Activated naive CD8-positive, alpha-beta T cell (primary cell): Measurements from ENCODE around the gene LYPLA2.

Experiments
- H3K27ac Mint-ChIP-seq: one replicate; pipeline ENCODE4 v1.8.0; 2021; ENCODE audit warnings: mixed read lengths
- H3K27me3 Mint-ChIP-seq: one replicate; pipeline ENCODE4 v1.8.0; 2021; ENCODE audit warnings: mixed read lengths
- H3K36me3 Mint-ChIP-seq: one replicate; pipeline ENCODE4 v1.8.0; 2021; ENCODE audit warnings: mixed read lengths
- H3K4me1 Mint-ChIP-seq: one replicate; pipeline ENCODE4 v1.8.0; 2021; ENCODE audit warnings: low read depth, mixed read lengths
- H3K4me3 Mint-ChIP-seq: one replicate; pipeline ENCODE4 v1.8.0; 2021; ENCODE audit warnings: mild to moderate bottlenecking, mixed read lengths
- H3K9me3 Mint-ChIP-seq: one replicate; pipeline ENCODE4 v1.8.0; 2021; ENCODE audit warnings: low read depth, mixed read lengths

Gene LYPLA2

GRCh38 chr1:23790696-23791515 lies at the start of gene LYPLA2:
TSS of gene LYPLA2 (plus strand) at chr1:23791145. CDS start at chr1:23792683, 1,538 bp downstream.
- Mint-ChIP-seq H3K27ac (peak within 1 kb of the TSS; percentile 93), H3K4me1 (peaks cover 19% of the 10 kb centered on the region), H3K9me3 (no peaks in the 10 kb centered on the region), H3K27me3 (no peaks in the 10 kb centered on the region), H3K36me3 (peaks cover 5% of the 10 kb centered on the region), H3K4me3 (peak within 1 kb of the TSS; percentile 99)

GRCh38 chr1:23741609-23742008 lies 49.3 kb upstream of the LYPLA2 start:
- Mint-ChIP-seq H3K9me3 (no peaks in the 10 kb centered on the region), H3K27ac (no peak overlapping the region), H3K27me3 (no peaks in the 10 kb centered on the region), H3K4me3 (peak overlapping the region; percentile 93), H3K36me3 (no peaks in the 10 kb centered on the region), H3K4me1 (peaks cover 31% of the 10 kb centered on the region)

GRCh38 chr1:23742670-23743286 lies 48.2 kb upstream of the LYPLA2 start:
- H3K36me3 Mint-ChIP-seq: no peaks in the 10 kb centered on the region
- H3K27ac Mint-ChIP-seq: peak overlapping the region; percentile 93
- no peaks in the 10 kb centered on the region for H3K9me3 Mint-ChIP-seq
- peak overlapping the region; percentile 93 for H3K4me3 Mint-ChIP-seq
- no peaks in the 10 kb centered on the region for H3K27me3 Mint-ChIP-seq
- peaks cover 43% of the 10 kb centered on the region for H3K4me1 Mint-ChIP-seq

- Mint-ChIP-seq H3K4me3 (peak within 1 kb of the TSS; percentile 94), H3K36me3 (no peaks in the 10 kb centered on the region), H3K4me1 (peaks cover 50% of the 10 kb centered on the region)
Measured at GRCh38 chr1:23743287-23744152, 47.4 kb upstream of the LYPLA2 start, which contains the start of gene ELOA. TSS of gene ELOA (plus strand) at chr1:23743471. CDS start at chr1:23743504, 33 bp downstream.

GRCh38 chr1:23745515-23745914 lies 45.4 kb upstream of the LYPLA2 start:
- Mint-ChIP-seq H3K4me1 (peaks cover 58% of the 10 kb centered on the region), H3K36me3 (no peaks in the 10 kb centered on the region)

More at GRCh38 chr1:23743287-23744152, 47.4 kb upstream of the LYPLA2 start, which contains the start of gene ELOA:
- no peaks in the 10 kb centered on the region for H3K27me3 Mint-ChIP-seq
- H3K9me3 Mint-ChIP-seq: no peaks in the 10 kb centered on the region
- H3K27ac Mint-ChIP-seq: peak within 1 kb of the TSS; percentile 93

GRCh38 chr1:23748016-23748415 lies 42.9 kb upstream of the LYPLA2 start:
- Mint-ChIP-seq H3K4me3 (no peak overlapping the region), H3K9me3 (no peaks in the 10 kb centered on the region), H3K27me3 (no peaks in the 10 kb centered on the region), H3K27ac (peak overlapping the region; percentile 46), H3K36me3 (peaks cover 4% of the 10 kb centered on the region), H3K4me1 (peaks cover 53% of the 10 kb centered on the region)

More at GRCh38 chr1:23745515-23745914, 45.4 kb upstream of the LYPLA2 start:
- Mint-ChIP-seq H3K27ac (peak overlapping the region; percentile 23), H3K9me3 (no peaks in the 10 kb centered on the region), H3K27me3 (no peaks in the 10 kb centered on the region), H3K4me3 (peak overlapping the region; percentile 94)

- H3K27ac Mint-ChIP-seq: no peak overlapping the region
- peaks cover 35% of the 10 kb centered on the region for H3K4me1 Mint-ChIP-seq
- no peak overlapping the region for H3K4me3 Mint-ChIP-seq
- H3K9me3 Mint-ChIP-seq: no peaks in the 10 kb centered on the region
- no peaks in the 10 kb centered on the region for H3K27me3 Mint-ChIP-seq
- H3K36me3 Mint-ChIP-seq: peaks cover 4% of the 10 kb centered on the region
Measured at GRCh38 chr1:23751050-23751814, 39.7 kb upstream of the LYPLA2 start.

GRCh38 chr1:23751815-23752200 lies 39.1 kb upstream of the LYPLA2 start:
- no peak overlapping the region for H3K4me3 Mint-ChIP-seq
- no peak overlapping the region for H3K27ac Mint-ChIP-seq
- peaks cover 31% of the 10 kb centered on the region for H3K4me1 Mint-ChIP-seq
- no peaks in the 10 kb centered on the region for H3K27me3 Mint-ChIP-seq
- H3K9me3 Mint-ChIP-seq: no peaks in the 10 kb centered on the region
- H3K36me3 Mint-ChIP-seq: peaks cover 4% of the 10 kb centered on the region

- Mint-ChIP-seq H3K9me3 (no peaks in the 10 kb centered on the region), H3K36me3 (peaks cover 4% of the 10 kb centered on the region), H3K4me1 (peaks cover 20% of the 10 kb centered on the region), H3K4me3 (no peak overlapping the region), H3K27me3 (no peaks in the 10 kb centered on the region), H3K27ac (no peak overlapping the region)
Measured at GRCh38 chr1:23752909-23753308, 38.0 kb upstream of the LYPLA2 start.

- H3K9me3 Mint-ChIP-seq: no peaks in the 10 kb centered on the region
- H3K4me1 Mint-ChIP-seq: no peaks in the 10 kb centered on the region
- H3K4me3 Mint-ChIP-seq: no peak overlapping the region
- H3K36me3 Mint-ChIP-seq: peaks cover 4% of the 10 kb centered on the region
- no peak overlapping the region for H3K27ac Mint-ChIP-seq
- no peaks in the 10 kb centered on the region for H3K27me3 Mint-ChIP-seq
Measured at GRCh38 chr1:23756676-23757075, 34.3 kb upstream of the LYPLA2 start.

- Mint-ChIP-seq H3K4me3 (no peak overlapping the region), H3K27ac (no peak overlapping the region), H3K27me3 (no peaks in the 10 kb centered on the region), H3K4me1 (no peaks in the 10 kb centered on the region), H3K9me3 (no peaks in the 10 kb centered on the region), H3K36me3 (peaks cover 4% of the 10 kb centered on the region)
Measured at GRCh38 chr1:23757812-23758211, 33.1 kb upstream of the LYPLA2 start.

- Mint-ChIP-seq H3K36me3 (peaks cover 4% of the 10 kb centered on the region), H3K9me3 (no peaks in the 10 kb centered on the region), H3K4me3 (no peak overlapping the region), H3K4me1 (no peaks in the 10 kb centered on the region), H3K27me3 (no peaks in the 10 kb centered on the region), H3K27ac (no peak overlapping the region)
Measured at GRCh38 chr1:23759277-23759676, 31.7 kb upstream of the LYPLA2 start.

GRCh38 chr1:23763041-23763577 lies 27.8 kb upstream of the LYPLA2 start:
- H3K27ac Mint-ChIP-seq: no peak overlapping the region
- no peaks in the 10 kb centered on the region for H3K9me3 Mint-ChIP-seq
- H3K4me1 Mint-ChIP-seq: no peaks in the 10 kb centered on the region
- H3K36me3 Mint-ChIP-seq: peaks cover 4% of the 10 kb centered on the region
- no peak overlapping the region for H3K4me3 Mint-ChIP-seq
- no peaks in the 10 kb centered on the region for H3K27me3 Mint-ChIP-seq

GRCh38 chr1:23768733-23769132 lies 22.2 kb upstream of the LYPLA2 start:
- Mint-ChIP-seq H3K9me3 (no peaks in the 10 kb centered on the region), H3K4me3 (no peak overlapping the region)

More at GRCh38 chr1:23768733-23769132, 22.2 kb upstream of the LYPLA2 start:
- Mint-ChIP-seq H3K27me3 (no peaks in the 10 kb centered on the region), H3K27ac (no peak overlapping the region), H3K36me3 (no peaks in the 10 kb centered on the region), H3K4me1 (peaks cover 4% of the 10 kb centered on the region)
